ENCODE data around the gene MRE11. TPM values are rescaled to one million over a fixed set of nuclear protein-coding genes. Genes with fewer than 3 reads are reported as not detected.

MRE11 gene
- total RNA-seq, 1 donor from 2014 or later = 7.3 TPM

- TF ChIP-seq CTCF (IDR thresholded peaks at IDR 0.05; ENCODE audit: borderline replicate concordance) = no peak
- Histone ChIP-seq H3K9me3 (replicated peaks) (no peaks in the 10 kb centered on the region), H3K36me3 (peaks cover 52% of the 10 kb centered on the region), H3K27me3 (ENCODE audit: low read depth) (no peaks in the 10 kb centered on the region), H3K4me3 (no peak overlapping the region), H3K4me1 (no peaks in the 10 kb centered on the region), H3K27ac (replicated peaks) (no peak overlapping the region)
- DNase-seq = no peak
- intact Hi-C loops (cut with micrococcal nuclease) = no loop called here
These were observed 44.2 kb downstream of the MRE11 start for GRCh38 chr11:94449437-94449836.

GRCh38 chr11:94449029-94449428, 44.6 kb downstream of the MRE11 start:
- TF ChIP-seq CTCF (IDR thresholded peaks at IDR 0.05; ENCODE audit: borderline replicate concordance) = no peak
- no peaks in the 10 kb centered on the region for H3K9me3 ChIP-seq (replicated peaks)
- intact Hi-C loops (cut with micrococcal nuclease) = no loop called here
- H3K4me1 ChIP-seq = no peaks in the 10 kb centered on the region
- peaks cover 52% of the 10 kb centered on the region for H3K36me3 ChIP-seq
- no peaks in the 10 kb centered on the region for H3K27me3 ChIP-seq (ENCODE audit: low read depth)
- DNase-seq = no peak
- no peak overlapping the region for H3K27ac ChIP-seq (replicated peaks)
- H3K4me3 ChIP-seq = no peak overlapping the region

GRCh38 chr11:94447149-94447548, 46.5 kb downstream of the MRE11 start:
- no peaks in the 10 kb centered on the region for H3K9me3 ChIP-seq (replicated peaks)
- intact Hi-C loops (cut with micrococcal nuclease) = no loop called here
- DNase-seq = no peak
- no peak overlapping the region for H3K27ac ChIP-seq (replicated peaks)
- no peak overlapping the region for H3K4me3 ChIP-seq
- no peaks in the 10 kb centered on the region for H3K27me3 ChIP-seq (ENCODE audit: low read depth)
- H3K4me1 ChIP-seq = no peaks in the 10 kb centered on the region
- H3K36me3 ChIP-seq = peaks cover 56% of the 10 kb centered on the region
- TF ChIP-seq CTCF (IDR thresholded peaks at IDR 0.05; ENCODE audit: borderline replicate concordance) = no peak

DNA sequence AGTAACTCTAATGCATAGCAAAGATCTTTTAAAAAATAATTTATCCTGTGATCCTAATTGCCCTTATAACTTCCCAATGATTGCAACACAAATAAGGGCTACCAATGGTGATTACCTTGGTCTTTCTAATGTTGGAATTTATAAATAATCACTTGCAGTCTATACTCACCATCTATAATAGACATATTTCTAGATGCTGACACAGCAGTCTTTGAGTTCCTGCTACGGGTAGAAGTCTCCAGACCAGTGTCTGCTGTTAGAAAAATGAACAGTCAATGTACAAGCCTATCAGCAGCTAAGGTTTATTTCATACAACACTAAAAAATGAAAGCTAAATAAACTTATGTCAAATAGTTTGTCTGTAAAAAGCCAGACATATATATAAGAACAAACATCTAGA, 48.0 kb downstream of the MRE11 start:
- H3K27ac ChIP-seq (replicated peaks) = no peak overlapping the region
- no peaks in the 10 kb centered on the region for H3K4me1 ChIP-seq
- peaks cover 56% of the 10 kb centered on the region for H3K36me3 ChIP-seq
- intact Hi-C loops (cut with micrococcal nuclease) = no loop called here
- no peak for DNase-seq
- no peak for TF ChIP-seq CTCF (IDR thresholded peaks at IDR 0.05; ENCODE audit: borderline replicate concordance)
- H3K9me3 ChIP-seq (replicated peaks) = no peaks in the 10 kb centered on the region
- no peak overlapping the region for H3K4me3 ChIP-seq
- H3K27me3 ChIP-seq (ENCODE audit: low read depth) = no peaks in the 10 kb centered on the region

DNA sequence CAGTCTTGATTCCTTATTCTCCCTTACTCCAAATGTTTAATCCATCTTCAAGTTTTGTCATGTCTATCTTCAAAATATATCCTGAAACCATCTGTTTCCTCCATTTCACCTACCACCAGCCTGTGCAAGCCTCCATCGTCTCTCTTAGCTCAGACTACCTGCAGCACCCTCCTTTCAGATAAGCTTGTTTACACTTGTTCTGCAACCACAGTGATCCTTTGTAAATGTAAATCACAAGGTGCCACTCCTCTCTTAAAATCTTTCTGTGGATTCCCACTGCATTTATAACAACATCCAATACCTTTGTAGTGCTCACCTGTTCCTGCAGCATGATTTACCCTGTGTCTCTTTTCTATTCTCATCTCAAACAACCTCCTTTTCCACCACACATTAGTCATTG, 60.6 kb downstream of the MRE11 start:
- TF ChIP-seq CTCF (IDR thresholded peaks at IDR 0.05; ENCODE audit: borderline replicate concordance) = no peak
- intact Hi-C loops (cut with micrococcal nuclease) = no loop called here
- DNase-seq = no peak
- H3K4me3 ChIP-seq = no peak overlapping the region
- no peak overlapping the region for H3K27ac ChIP-seq (replicated peaks)
- H3K36me3 ChIP-seq = peaks cover 54% of the 10 kb centered on the region
- H3K27me3 ChIP-seq (ENCODE audit: low read depth) = no peaks in the 10 kb centered on the region
- H3K9me3 ChIP-seq (replicated peaks) = peaks cover 15% of the 10 kb centered on the region
- no peaks in the 10 kb centered on the region for H3K4me1 ChIP-seq

GRCh38 chr11:94424662-94425061, 69.0 kb downstream of the MRE11 start:
- H3K27ac ChIP-seq (replicated peaks) = no peak overlapping the region
- intact Hi-C loops (cut with micrococcal nuclease) = no loop called here

More at GRCh38 chr11:94424662-94425061, 69.0 kb downstream of the MRE11 start:
- H3K9me3 ChIP-seq (replicated peaks) = peaks cover 25% of the 10 kb centered on the region
- H3K4me1 ChIP-seq = no peaks in the 10 kb centered on the region
- H3K4me3 ChIP-seq = no peak overlapping the region
- TF ChIP-seq CTCF (IDR thresholded peaks at IDR 0.05; ENCODE audit: borderline replicate concordance) = no peak
- DNase-seq = no peak
- no peaks in the 10 kb centered on the region for H3K27me3 ChIP-seq (ENCODE audit: low read depth)
- H3K36me3 ChIP-seq = peaks cover 64% of the 10 kb centered on the region

Data from left ventricle myocardium inferior (tissue), 1 donor.